GM21423 (cell line): ENCODE results near the gene CYBC1.
"Not testable (repeated sequence)": the region's sequence is repeated elsewhere in the genome, so short reads cannot be mapped to it uniquely, and the experiment has no call there.

Source experiments
- ATAC-seq: cut with Tn5 transposase; IDR thresholded peaks from one replicate; pipeline ENCODE4 v1.9.1; 2021; ENCODE audit warnings: mild to moderate bottlenecking, moderate library complexity; ENCODE audit not compliant: unreplicated experiment

CYBC1 gene

GRCh38 chr17:82435601-82436583 is 14.7 kb downstream of the CYBC1 start:
- no peak for ATAC-seq

GRCh38 chr17:82435103-82435502 is 15.4 kb downstream of the CYBC1 start:
- no peak for ATAC-seq

- peak; percentile 51 for ATAC-seq
Observed at GRCh38 chr17:82434216-82434565, 16.4 kb downstream of the CYBC1 start.

GRCh38 chr17:82433560-82434215 is 16.9 kb downstream of the CYBC1 start:
- ATAC-seq: no peak

GRCh38 chr17:82432017-82432416 is 18.5 kb downstream of the CYBC1 start:
- ATAC-seq: no peak

GRCh38 chr17:82429824-82430223 is 20.7 kb downstream of the CYBC1 start:
- ATAC-seq: no peak

GRCh38 chr17:82428546-82428945 is 22.0 kb downstream of the CYBC1 start:
- no peak for ATAC-seq

- no peak for ATAC-seq
Observed at GRCh38 chr17:82424863-82425159, 25.7 kb downstream of the CYBC1 start.

GRCh38 chr17:82424001-82424862 is 26.3 kb downstream of the CYBC1 start:
- no peak for ATAC-seq

- no peak for ATAC-seq
Observed at GRCh38 chr17:82419540-82419939, 31.0 kb downstream of the CYBC1 start.

GRCh38 chr17:82418001-82418986 is 32.3 kb downstream of the CYBC1 start, which contains the start of the genes HEXD and OGFOD3:
TSS of gene HEXD (plus strand) at chr17:82418347. CDS start at chr17:82419800, 1,453 bp downstream.
TSS of gene OGFOD3 (minus strand) at chr17:82418586. CDS start at chr17:82418485, 101 bp downstream.
- peak; percentile 81 for ATAC-seq

- ATAC-seq: no peak
Observed at GRCh38 chr17:82416771-82417170, 33.8 kb downstream of the CYBC1 start.

- no peak for ATAC-seq
Observed at GRCh38 chr17:82416264-82416663, 34.3 kb downstream of the CYBC1 start.

- ATAC-seq: no peak
Observed at GRCh38 chr17:82415786-82416185, 34.8 kb downstream of the CYBC1 start.

GRCh38 chr17:82415336-82415735 is 35.2 kb downstream of the CYBC1 start:
- no peak for ATAC-seq

GRCh38 chr17:82414548-82415281 is 35.8 kb downstream of the CYBC1 start:
- ATAC-seq: no peak

GRCh38 chr17:82412535-82413520 is 37.7 kb downstream of the CYBC1 start:
- no peak for ATAC-seq

GRCh38 chr17:82412081-82412480 is 38.5 kb downstream of the CYBC1 start:
- not testable (repeated sequence) for ATAC-seq
